Lower leg skin (tissue), 4 donors: ENCODE results near the gene GSN. TPM values are rescaled to one million over a fixed set of nuclear protein-coding genes. Genes with fewer than 3 reads are reported as not detected.

ENCODE experiments used
- DNase-seq, 2 donors: peaks; one replicate each; pipeline ENCODE4 v3.0.0-alpha.2; 2019; ENCODE audit warnings: low spot score in 2 of 2
- H3K4me3 ChIP-seq: fragments of 200-600 bp; sonication (generic); 2 replicates; pipeline ENCODE4 v1.5.1; 2017; ENCODE audit warnings: mild to moderate bottlenecking, low read depth; ENCODE audit not compliant: poor library complexity, severe bottlenecking
- POLR2A ChIP-seq, 2 donors: fragments of 450-650 bp; IDR thresholded peaks; one replicate each; pipeline ENCODE4 v1.6.1; 2016 to 2017; ENCODE audit warnings: antibody characterized with exemption in 2 of 2, mild to moderate bottlenecking in 1 of 2, moderate library complexity in 1 of 2
- WGBS, 2 donors: methylation state at CpG; one replicate each; pipeline ENCODE4 v1.1.5; 2018; 5-methylcytosine and 5-hydroxymethylcytosine counted together
- intact Hi-C: fragments of 100-400 bp; cut with DNase I; formaldehyde crosslinking; loops from one replicate; pipeline ENCODE4 v1.15.0; 2023; ENCODE audit warnings: low total_unique reads
- total RNA-seq, 4 donors: library from RNA; depleted of rRNA; stranded (reverse); fragments of >200 nt; gene quantifications; one replicate each; pipeline ENCODE4 v1.1.0, GENCODE V29; 2016
- TF ChIP-seq, protein P1 (sequence below), 3 donors: fragments of 450-650 bp; IDR thresholded peaks; one replicate each; pipeline ENCODE4 v1.5.1; 2016; ENCODE audit warnings: antibody characterized with exemption in 3 of 3, mild to moderate bottlenecking in 3 of 3, moderate library complexity in 2 of 3

The GSN gene
- total RNA-seq, 4 donors from 2014 or later: 835 to 2,031 (median 1,042) TPM

DNA sequence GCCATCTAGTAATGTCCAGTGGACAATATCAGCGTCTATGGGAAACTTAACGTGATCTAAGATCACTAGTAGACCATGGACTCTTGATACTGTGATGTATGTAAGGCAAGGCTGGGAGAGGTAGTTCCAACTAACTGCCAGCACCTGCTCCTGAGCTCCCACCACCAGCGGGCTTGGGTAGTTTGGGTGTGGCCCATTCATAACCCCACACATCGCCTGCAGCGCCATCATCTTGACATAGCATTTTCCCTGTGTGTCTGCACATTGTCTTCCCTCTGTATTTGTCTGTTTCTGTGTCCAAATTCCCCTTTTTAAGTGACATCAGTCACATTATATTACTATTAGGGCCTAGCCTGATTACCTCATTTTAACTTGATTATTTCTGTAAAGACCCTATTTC, 28.1 kb upstream of the GSN start:
- peak in 1 of 2 donors; percentile 28 for DNase-seq
- intact Hi-C loops: no loop called here
- TF ChIP-seq POLR2A (IDR thresholded peaks at IDR 0.05): no peak
- TF ChIP-seq, protein P1, sequence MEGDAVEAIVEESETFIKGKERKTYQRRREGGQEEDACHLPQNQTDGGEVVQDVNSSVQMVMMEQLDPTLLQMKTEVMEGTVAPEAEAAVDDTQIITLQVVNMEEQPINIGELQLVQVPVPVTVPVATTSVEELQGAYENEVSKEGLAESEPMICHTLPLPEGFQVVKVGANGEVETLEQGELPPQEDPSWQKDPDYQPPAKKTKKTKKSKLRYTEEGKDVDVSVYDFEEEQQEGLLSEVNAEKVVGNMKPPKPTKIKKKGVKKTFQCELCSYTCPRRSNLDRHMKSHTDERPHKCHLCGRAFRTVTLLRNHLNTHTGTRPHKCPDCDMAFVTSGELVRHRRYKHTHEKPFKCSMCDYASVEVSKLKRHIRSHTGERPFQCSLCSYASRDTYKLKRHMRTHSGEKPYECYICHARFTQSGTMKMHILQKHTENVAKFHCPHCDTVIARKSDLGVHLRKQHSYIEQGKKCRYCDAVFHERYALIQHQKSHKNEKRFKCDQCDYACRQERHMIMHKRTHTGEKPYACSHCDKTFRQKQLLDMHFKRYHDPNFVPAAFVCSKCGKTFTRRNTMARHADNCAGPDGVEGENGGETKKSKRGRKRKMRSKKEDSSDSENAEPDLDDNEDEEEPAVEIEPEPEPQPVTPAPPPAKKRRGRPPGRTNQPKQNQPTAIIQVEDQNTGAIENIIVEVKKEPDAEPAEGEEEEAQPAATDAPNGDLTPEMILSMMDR (IDR thresholded peaks at IDR 0.05): no peak
- WGBS, 2 donors: 93 to 97% methylated on average over 5 of the region's 5 CpGs
- H3K4me3 ChIP-seq: no peak overlapping the region

DNA sequence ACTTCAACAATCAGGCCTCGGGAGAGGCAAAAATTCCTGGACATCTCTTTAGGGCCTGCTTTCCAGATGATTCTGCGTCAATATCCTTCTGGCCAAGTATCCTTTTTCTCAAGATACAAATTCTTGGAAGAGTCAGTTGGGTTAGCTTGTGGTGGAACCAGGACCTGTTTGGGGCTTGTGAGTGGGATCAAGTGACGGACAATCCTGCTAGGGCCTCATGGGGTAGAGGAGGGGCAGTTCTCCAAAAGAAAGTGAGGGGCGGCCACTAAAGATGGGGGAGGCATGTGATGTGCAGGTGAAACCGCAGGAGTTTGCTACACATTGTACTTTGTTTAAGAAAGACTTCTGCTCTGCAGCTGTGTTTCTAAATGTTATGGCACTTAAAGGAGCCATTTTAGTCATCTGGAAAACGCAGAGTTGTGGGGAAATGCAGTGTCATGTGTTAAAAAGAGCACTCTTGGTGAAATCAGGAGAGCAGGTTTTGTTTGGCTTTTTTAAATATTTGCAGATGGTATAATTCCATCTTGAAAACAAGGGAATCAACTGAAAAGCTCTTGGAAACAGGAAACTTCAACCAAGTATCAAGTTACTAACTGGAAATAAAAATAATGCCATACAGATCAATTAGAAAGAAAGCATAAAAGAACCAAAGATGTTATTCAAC, 27.4 kb upstream of the GSN start:
- intact Hi-C loops: no loop called here

DNA sequence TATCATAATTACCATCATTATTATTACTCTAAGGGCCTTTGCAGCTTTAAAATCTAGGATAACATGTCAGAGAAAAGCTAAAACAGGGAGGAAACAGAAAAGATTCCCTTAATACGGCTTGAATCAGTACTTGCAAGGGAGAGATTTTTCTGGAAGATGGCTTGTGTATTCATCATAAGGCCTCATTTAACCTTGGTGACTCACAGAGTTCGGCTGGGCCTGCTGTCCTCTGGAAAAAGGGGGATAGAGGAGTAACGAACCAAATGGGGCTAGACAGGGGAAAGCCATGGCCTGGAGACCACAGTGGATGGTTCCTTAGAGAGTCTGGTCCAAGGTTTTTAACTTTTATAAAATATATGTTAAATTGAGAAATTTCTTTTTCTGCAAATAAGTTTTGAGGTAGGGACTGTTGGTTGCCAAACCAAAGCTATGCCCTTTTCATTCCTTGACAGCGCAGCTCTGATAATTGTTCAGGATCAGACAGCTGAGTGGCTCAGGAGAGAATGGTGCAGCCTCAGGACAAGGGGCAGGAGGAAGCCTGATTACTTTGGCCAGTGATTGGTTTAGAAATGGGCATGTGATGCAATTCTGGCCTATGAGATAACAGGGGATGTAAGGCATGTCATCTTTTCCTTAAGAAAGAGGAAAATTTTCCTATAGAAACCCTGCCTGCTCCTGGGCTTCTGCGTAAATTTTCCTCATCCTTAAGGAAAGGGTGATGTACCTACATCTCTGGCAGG, 25.6 kb upstream of the GSN start:
- intact Hi-C loops: no loop called here
- TF ChIP-seq, protein P1 (IDR thresholded peaks at IDR 0.05): no peak
- TF ChIP-seq POLR2A (IDR thresholded peaks at IDR 0.05): no peak
- WGBS, 2 donors: 46 to 56% methylated on average over 5 of the region's 5 CpGs
- DNase-seq: peak in 1 of 2 donors; percentile 25
- no peak overlapping the region for H3K4me3 ChIP-seq

More for the DNA sequence above, 27.4 kb upstream of the GSN start:
- TF ChIP-seq POLR2A (IDR thresholded peaks at IDR 0.05): no peak
- TF ChIP-seq, protein P1 (IDR thresholded peaks at IDR 0.05): no peak
- WGBS, 2 donors: 74 to 79% methylated on average over 6 of the region's 6 CpGs
- DNase-seq: peak in 1 of 2 donors; percentile 62
- H3K4me3 ChIP-seq: no peak overlapping the region

DNA sequence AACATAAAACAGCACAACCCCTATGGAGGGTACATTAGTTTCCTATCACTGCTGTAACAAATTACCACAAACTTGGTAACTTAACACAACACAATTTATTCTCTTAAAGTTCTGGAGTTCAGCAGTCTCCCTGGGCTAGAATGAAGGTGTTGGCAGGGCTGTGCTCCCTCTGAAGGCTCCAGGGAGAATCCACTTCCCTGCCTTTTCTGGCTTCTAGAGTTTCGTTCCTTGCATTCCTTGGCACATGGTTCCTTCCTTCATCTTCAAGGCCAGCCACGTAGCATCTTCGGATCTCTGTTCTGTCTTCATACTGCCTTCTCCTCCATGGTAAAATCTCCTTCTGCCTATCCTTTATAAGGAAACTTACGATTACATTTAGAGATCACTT, 25.0 kb upstream of the GSN start:
- 72 to 80% methylated on average over 4 of the region's 4 CpGs for WGBS, 2 donors
- intact Hi-C loops: no loop called here
- TF ChIP-seq POLR2A (IDR thresholded peaks at IDR 0.05): no peak
- TF ChIP-seq, protein P1 (IDR thresholded peaks at IDR 0.05): no peak
- H3K4me3 ChIP-seq: no peak overlapping the region
- peak in 1 of 2 donors; percentile 32 for DNase-seq

DNA sequence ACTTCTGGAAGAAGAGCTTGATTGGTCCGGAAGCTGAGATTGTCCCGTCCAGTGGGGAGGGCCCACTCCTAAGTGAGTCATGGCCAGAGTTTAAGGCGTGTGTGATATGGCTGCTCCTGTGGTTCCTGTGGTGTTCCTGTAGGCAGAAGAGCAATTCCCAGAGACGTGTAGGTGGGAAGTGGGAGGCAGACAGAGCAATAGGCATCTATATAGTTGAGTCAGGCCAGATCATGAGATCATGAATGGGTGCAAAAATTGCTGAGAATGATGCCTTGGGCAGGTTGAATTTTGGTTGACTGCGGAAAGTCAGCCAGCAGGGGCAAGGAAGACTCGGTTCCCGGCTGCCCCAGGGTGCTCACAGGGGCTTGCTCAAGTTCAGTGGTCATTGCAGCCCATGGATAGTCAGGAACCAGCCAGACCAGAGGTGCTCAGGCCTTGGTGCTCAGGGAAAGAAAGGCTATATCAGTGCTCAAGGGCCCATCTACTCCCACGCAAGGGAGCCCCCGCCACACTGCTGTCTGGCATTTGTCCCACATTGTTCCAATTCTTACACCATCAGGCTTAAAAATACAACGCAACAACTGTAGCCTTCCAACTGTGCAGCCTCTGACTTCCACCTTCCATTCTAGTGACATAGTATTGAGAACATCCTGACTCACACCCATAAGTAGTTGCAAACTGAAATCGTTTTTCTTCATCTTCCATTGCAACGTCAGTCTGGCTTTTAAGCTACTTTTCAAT, 21.0 kb upstream of the GSN start:
- no peak overlapping the region for H3K4me3 ChIP-seq

More for the DNA sequence above, 21.0 kb upstream of the GSN start:
- intact Hi-C loops: no loop called here
- peak in 1 of 2 donors; percentile 60 for DNase-seq
- 70 to 71% methylated on average over 12 of the region's 12 CpGs for WGBS, 2 donors
- no peak for TF ChIP-seq POLR2A (IDR thresholded peaks at IDR 0.05)
- TF ChIP-seq, protein P1 (IDR thresholded peaks at IDR 0.05): no peak
